ENCODE measurements around the gene PARD3. TPM values are rescaled to one million over a fixed set of nuclear protein-coding genes. Genes with fewer than 3 reads are reported as not detected.

PARD3 gene
- total RNA-seq, 1 donor from 2014 or later, result 37.5 TPM

- Histone ChIP-seq H3K27me3 (no peaks in the 10 kb centered on the region), H3K36me3 (no peaks in the 10 kb centered on the region), H3K4me1 (peaks cover 2 to 21% of the 10 kb centered on the region in 2 donors), H3K4me3 (no peak overlapping the region), H3K27ac (no peak overlapping the region), H3K9me3 (no peaks in the 10 kb centered on the region)
- no peak for TF ChIP-seq CTCF (IDR thresholded peaks at IDR 0.05)
- intact Hi-C loops (cut with DNase I), result no loop called here
- no peak for DNase-seq (ENCODE audit: low spot score in 2 of 2)
These were observed 234.9 kb downstream of the PARD3 start for GRCh38 chr10:34580214-34580613.

GRCh38 chr10:34578468-34578867 is 236.6 kb downstream of the PARD3 start:
- no peak for TF ChIP-seq CTCF (IDR thresholded peaks at IDR 0.05)
- intact Hi-C loops (cut with DNase I), result no loop called here
- no peak overlapping the region for H3K27ac ChIP-seq
- no peaks in the 10 kb centered on the region for H3K27me3 ChIP-seq
- H3K4me1 ChIP-seq, result peaks cover 2 to 11% of the 10 kb centered on the region in 2 donors
- H3K9me3 ChIP-seq, result no peaks in the 10 kb centered on the region
- DNase-seq (ENCODE audit: low spot score in 2 of 2), result no peak
- H3K4me3 ChIP-seq, result no peak overlapping the region
- no peaks in the 10 kb centered on the region for H3K36me3 ChIP-seq

DNA sequence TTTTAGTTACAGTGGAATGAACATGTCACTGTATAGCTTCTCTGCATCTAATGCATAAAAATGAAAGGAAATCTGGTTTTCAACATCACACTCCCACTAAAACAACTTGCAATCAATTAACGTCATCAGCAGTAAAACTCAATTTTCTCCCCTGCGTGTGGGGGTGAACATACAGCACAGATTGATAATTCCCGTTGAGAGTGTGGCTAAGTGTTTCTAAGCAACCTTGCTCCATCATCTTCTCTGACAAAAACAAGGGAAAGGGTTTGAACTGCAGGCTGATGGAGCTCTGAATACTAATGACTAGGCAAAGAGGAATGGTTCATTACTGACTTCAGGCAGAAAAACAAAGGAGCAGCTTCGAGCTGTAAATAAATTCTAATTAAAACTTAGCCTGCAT is 238.3 kb downstream of the PARD3 start:
- DNase-seq (ENCODE audit: low spot score in 2 of 2), result no peak
- H3K4me1 ChIP-seq, result peaks cover 0 to 5% of the 10 kb centered on the region in 2 donors
- no peaks in the 10 kb centered on the region for H3K27me3 ChIP-seq
- no peaks in the 10 kb centered on the region for H3K36me3 ChIP-seq
- H3K4me3 ChIP-seq, result no peak overlapping the region
- no peak overlapping the region for H3K27ac ChIP-seq
- H3K9me3 ChIP-seq, result no peaks in the 10 kb centered on the region
- intact Hi-C loops (cut with DNase I), result no loop called here
- no peak for TF ChIP-seq CTCF (IDR thresholded peaks at IDR 0.05)

- H3K4me1 ChIP-seq, result no peaks in the 10 kb centered on the region
- H3K9me3 ChIP-seq, result no peaks in the 10 kb centered on the region
- H3K36me3 ChIP-seq, result no peaks in the 10 kb centered on the region
- H3K4me3 ChIP-seq, result no peak overlapping the region
- no peak overlapping the region for H3K27ac ChIP-seq
- TF ChIP-seq CTCF (IDR thresholded peaks at IDR 0.05), result no peak
- H3K27me3 ChIP-seq, result no peaks in the 10 kb centered on the region
- no peak for DNase-seq (ENCODE audit: low spot score in 2 of 2)
- intact Hi-C loops (cut with DNase I), result no loop called here
These were observed 239.2 kb downstream of the PARD3 start for GRCh38 chr10:34575882-34576281.

GRCh38 chr10:34574353-34574934 is 240.7 kb downstream of the PARD3 start:
- Histone ChIP-seq H3K4me1 (no peaks in the 10 kb centered on the region), H3K27ac (no peak overlapping the region), H3K36me3 (no peaks in the 10 kb centered on the region), H3K27me3 (no peaks in the 10 kb centered on the region), H3K4me3 (no peak overlapping the region), H3K9me3 (no peaks in the 10 kb centered on the region)
- intact Hi-C loops (cut with DNase I), result no loop called here
- no peak for DNase-seq (ENCODE audit: low spot score in 2 of 2)
- TF ChIP-seq CTCF (IDR thresholded peaks at IDR 0.05), result no peak

- H3K4me3 ChIP-seq, result no peak overlapping the region
- intact Hi-C loops (cut with DNase I), result no loop called here
- DNase-seq (ENCODE audit: low spot score in 2 of 2), result no peak
- H3K4me1 ChIP-seq, result no peaks in the 10 kb centered on the region
- no peaks in the 10 kb centered on the region for H3K27me3 ChIP-seq
- TF ChIP-seq CTCF (IDR thresholded peaks at IDR 0.05), result no peak
- H3K27ac ChIP-seq, result no peak overlapping the region
- no peaks in the 10 kb centered on the region for H3K36me3 ChIP-seq
- H3K9me3 ChIP-seq, result no peaks in the 10 kb centered on the region
These were observed 244.2 kb downstream of the PARD3 start for GRCh38 chr10:34570887-34571286.
